Measurements from ENCODE around the gene SH3GL2.

SH3GL2 gene

DNA sequence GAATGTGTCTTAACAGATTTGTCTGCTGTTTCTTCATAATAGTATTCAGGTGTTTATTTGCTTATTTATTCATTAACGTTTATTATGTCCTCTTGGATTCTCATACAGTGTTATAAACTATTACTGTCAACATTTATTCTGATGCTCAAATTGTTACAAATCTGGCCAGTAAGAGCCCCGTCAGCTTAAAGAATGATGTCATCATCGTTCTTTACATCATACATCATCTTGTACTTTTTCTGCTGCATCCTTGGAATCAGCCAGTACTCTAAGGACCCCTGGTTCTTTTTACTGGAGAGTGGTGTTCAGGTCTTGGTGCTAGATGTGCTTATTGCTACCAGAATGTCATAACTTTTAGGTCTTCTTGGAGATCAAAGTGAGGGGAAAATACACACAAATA lies 86.6 kb downstream of the SH3GL2 start:
- DNase-seq, result no peak

DNA sequence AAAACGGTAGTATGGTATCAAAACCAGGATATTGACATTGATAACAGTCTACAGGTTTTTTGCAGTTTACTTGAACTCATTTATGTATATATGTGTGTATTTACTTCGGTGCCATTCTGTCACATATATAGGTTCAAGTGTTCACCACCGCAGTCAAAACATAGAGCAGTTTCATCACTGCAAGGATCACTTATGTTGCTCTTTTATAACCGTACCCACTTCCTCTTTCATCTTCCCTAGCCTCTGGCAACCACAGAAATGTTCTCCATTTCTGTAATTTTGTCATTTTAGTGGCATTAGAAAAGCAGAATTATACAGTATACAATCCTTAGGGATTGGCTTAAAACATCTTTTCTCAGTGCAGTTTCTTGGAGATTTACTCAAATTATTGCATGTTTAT lies 90.3 kb downstream of the SH3GL2 start:
- DNase-seq, result no peak

DNA sequence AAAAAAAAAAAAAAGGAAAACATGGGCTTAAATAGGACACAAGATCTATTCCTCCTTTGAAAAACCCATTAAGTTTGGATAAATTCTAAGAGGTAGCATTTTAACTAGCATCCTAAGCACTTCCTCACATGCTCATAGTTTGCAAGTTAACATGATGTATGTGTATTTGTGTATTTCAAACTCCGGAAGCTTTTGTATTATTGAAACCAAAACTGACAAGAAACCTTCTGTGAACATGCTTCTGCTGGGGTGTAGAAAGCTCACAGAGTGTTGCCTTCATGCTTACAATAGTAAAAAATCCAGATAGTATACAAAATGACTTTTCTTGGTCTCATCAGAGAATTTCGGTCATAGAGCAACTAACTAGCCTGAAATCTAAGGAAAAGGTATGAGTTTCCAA lies 103.8 kb downstream of the SH3GL2 start:
- DNase-seq, result no peak

DNA sequence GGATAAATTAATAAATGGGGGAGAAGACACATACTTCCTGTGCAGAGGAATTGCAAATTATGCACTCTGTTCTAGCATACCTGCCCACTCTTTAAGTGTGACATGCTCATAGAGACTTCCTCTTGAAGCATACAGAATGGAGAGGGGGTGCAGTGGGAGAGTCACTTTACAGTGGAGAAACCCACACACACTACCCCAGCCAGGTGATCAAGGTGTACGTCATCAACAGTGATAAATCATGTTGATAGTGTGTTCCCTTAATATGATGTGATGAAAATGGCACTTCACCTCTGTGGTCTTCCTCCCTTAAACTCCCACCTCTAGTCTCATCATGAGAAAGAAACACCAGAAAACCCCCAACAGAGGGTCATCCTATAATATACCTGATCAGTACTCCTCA lies 110.0 kb downstream of the SH3GL2 start:
- DNase-seq, result no peak

DNA sequence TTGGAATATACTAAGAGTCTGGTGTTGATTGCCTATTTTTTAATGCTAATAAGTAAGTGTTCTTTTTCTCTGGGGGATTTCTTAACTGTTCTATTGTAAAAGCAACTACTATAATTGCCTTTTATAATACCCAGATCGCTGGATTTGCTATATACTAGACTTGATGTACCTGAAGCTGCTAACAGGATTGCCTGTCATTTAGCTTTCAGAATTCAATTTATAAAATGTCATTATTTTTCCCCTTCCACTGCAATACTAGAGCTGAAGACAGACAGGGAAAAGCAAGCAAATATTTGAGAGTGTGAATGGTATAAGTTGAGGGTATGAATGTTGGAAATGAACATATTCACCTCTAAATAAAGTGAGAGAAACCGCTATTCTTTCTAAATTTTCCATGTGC lies 115.5 kb downstream of the SH3GL2 start:
- no peak for DNase-seq

DNA sequence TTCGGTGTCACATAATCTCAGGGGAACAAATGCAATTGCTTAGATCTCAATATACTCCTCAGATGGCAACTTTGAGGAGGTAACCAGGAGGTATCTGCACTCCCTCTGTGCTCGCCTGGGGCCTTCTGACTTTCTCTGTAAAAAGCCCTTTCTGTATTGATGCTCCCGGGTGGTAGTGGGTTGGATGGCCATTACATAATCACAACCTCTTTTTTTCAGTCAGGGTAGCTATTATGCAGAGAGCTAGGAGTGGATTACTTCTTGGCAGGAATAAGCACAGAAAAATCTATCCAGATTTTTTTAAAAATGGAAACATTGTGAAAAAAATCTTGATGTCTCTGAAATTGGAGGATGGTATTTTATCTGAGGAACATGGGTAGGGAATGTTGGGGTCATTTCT lies 116.6 kb downstream of the SH3GL2 start:
- DNase-seq, result no peak

DNA sequence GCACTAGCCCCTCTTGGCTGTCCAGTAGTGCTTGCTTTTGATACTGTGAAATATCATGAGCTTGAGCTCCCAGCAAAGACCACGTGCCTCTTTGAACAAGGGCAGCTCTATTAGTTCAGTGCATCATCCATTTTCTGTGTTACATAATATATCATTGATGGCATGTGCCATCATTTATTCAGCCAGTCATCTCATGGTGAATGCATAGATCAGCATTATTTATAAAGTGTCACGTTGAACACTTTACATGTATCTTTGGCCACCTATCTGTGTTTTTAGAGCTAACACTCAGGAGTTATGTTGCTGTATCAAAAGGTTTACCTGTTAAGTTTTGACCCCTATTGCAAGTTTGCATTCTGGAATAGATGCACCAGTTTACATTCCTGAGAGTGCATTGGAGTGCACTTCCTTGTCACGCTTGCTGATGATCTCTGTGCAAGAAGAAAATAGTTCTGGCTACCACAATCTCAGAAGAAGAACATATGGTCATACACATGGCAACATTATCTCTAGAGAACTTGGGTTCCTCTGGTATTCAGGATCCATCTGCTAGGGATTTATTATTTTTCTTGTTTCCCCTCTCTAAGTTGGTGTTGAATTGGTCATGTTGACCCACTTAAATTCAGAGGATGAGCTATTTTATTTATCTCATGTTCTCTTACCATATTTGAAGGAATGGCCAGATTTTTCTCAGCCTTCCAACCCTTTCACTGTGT lies 120.9 kb downstream of the SH3GL2 start:
- no peak for DNase-seq

DNA sequence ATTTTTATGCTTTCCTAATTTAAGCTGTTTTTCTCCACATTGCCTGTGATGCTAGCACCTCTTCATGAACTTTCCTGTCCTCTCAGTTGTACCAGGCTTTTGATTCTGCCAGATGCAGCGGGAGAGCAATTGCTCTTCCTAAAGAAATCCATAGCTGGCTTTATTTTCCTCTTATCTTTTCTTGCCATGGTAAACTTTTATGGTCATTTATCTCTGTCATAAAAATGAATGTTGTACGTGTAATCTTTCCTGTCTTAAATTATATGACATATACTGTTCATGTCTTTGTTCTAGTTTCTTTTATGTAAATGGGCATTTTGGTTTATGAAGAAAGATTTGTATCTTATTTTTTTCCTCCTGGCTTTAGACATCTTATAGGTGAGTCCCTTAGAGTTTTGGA lies 127.5 kb downstream of the SH3GL2 start:
- DNase-seq, result no peak

DNA sequence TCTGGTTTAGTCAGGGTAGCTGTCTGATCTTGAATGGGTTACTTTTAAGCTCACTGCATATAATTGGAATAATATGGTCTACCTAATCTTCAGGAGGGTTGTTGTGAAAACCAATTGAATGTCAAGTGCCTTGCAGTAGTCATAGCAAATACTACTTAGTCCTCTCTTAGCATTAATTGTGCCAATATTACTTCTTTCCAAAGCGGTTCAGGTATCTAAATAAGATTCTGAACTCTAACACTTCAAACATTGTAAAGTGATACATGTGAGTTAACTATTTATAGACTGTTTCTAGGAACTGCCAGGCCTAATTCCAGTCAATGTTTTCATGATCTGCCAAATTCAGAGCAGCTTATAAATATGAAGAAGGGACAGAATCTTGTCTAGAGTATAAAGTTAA lies 140.2 kb downstream of the SH3GL2 start:
- no peak for DNase-seq

DNA sequence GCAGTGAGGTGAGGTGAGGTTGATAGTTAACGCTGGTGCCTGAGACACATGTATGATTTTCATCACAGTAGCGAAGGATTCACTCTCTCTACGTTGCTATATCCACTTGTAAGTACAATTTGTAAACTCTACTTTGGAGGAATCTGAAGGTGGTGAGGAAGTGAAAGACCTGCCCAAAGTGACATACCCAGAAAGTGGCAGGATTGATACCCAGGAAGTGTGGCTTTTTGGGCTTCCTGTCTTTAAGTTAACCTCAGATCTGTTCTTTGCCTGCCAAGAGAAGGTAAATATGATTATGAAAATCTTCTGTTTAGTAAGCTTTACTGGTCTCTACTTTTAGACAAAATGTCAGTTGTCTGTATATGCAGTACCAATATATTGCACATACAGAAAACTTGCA lies 143.1 kb downstream of the SH3GL2 start:
- DNase-seq, result no peak

DNA sequence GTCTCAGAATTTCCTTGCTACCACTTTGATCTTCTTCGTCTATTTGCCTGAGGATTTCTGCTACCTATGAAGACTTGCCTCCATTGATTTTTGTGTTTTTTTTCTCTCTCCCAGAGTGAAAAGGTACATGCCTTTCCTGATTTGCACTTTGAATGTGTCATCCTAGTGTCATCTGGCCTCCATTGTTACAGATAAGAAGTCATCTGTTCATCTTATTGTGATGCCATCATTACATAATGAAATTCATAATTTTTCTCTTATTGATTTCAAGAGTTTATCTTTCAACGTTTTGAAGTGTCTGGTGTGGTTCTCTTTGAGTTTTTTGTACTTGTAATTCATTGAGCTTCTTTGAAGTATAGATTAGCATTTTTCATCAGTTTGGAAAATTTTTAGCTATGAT lies 144.8 kb downstream of the SH3GL2 start:
- DNase-seq, result no peak

DNA sequence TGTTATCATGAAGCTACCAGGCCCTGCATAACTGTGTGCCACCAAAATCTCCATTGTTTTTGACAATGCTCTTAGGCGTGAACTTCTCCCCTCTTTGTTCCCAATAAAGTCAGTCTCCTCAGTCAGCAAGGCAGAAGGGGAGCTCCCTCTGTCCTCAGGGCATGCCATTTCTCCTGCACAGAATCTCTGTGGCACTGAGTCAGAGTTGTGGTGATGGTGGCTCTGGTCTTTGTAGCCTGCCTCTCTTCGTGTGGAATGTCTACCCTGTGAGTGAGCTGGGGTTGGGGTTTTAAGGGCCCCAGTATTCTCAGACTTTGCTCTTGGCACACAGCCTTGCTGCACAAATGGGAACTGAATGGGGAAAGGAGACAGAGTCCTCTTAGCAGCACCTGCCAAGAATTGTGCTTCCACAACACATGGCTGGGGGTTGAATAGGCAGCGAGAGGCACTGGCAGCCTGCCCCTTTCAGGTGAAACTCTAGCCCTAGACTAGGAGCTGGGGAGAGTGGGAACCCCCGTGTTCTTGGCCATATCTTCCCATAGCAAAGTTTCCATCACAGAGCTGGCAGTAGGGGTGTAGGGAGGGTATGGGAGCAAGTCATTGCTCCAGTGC lies 146.6 kb downstream of the SH3GL2 start:
- DNase-seq, result no peak

DNA sequence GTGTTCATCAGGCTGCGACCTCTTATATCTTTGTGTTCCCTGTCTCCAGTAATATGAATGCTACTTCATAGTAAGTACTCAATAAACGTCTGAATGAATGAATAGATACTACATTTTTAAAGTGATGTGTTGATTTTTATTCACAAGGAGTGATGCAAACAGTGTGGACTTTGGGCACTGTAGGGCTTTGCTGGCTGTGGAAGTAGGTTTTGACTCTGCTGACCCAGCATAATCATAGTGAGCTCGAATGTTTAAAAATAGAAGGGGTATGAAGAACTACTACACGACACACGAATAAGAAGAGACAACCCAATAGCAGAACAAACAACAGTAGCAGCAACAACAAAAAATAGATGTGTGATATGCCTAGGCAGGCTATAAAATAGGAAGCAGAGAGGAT lies 147.4 kb downstream of the SH3GL2 start:
- DNase-seq, result no peak

DNA sequence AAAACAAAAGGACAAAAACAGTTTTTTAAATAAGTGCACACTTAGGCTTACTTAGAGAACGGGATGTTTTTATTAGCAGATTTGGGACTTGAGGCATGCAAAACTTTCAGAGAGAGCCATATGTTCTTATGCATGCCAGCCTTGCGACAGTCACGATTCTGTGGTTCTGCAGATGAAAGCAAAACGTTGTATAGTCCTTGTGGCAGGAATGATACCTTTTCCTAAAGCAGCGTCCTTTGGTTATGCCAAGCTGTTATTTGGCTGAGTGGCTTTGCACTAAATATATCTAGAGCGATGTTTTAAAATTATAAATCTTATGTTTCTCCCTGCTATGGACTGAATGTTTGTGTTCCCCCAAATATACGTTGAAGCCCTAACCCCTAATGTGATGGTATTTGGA lies 152.0 kb downstream of the SH3GL2 start:
- DNase-seq, result no peak

DNA sequence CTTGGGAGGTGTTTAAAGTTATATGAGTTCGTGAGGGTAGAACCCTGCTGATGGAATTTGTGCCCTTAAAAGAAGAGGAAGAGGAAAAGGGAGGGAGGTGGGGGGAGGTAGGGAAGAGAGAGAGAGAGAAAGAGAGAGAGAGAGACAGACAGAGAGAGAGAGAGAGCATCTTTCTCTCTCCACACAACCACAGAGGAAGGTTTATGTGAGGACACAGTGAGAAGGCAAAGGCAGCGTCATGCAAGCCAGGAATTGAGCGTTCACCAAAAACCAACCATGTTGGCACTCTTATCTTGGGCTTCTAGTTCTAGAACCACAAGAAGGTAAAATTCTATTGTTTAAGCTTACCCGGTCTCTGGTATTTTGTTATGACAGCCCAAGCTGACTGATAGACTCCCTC lies 152.4 kb downstream of the SH3GL2 start:
- DNase-seq, result no peak

DNA sequence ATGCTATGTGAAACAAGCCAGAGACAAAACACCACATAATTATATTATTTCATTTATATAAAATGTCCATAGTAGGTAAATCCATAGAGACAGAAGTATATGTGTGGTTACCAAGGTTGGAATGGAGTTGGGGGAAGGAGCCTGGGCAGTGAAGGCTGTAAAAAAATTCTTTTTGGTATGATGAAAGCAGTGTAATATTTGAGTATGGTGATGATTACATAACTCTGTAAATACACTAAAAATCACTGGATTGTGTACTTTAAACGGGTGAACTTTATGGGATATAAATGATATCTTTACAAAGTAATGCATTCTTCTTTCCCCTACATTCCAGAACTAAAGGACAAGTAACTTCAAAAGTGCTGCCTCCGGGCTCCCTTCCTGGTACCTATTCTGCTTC lies 155.8 kb downstream of the SH3GL2 start:
- DNase-seq, result no peak

DNA sequence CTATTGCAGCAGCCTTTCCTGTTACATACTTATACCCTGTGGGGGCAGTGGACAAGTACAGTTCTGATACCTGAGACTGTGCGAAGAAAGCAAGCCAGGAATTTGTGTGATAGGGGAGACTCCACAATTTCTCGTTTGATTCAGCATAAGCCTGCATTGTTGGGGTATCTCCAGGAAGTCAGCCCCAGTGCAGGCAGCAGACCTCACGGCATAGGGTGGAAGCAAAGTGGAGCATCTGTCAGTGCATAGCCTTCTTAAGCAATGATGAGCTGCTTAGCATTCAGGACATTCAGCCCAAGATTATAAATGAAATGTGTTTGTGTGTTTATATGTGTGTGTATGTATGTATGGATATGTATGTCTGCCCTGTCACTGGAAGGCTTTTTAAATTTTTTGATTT lies 157.0 kb downstream of the SH3GL2 start:
- no peak for DNase-seq

DNA sequence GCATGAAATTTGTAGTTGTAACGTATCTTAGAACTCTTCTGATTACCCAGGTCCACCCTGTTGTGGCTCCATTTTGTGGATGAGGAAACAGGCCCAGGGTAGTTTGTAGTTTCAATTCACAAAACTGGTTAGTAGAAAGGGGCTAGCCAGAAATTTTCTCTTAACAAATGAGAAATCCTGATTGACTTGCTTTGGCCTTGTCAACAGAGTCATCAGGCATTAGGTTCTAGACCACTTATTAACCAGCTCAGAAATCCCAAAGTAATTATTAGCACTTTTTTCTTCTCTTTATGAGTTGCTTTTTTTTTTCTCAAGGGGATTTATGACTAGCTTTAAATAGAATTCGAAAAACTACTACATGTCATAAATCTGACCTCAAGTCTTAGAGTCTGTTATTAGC lies 160.2 kb downstream of the SH3GL2 start:
- DNase-seq, result no peak

DNA sequence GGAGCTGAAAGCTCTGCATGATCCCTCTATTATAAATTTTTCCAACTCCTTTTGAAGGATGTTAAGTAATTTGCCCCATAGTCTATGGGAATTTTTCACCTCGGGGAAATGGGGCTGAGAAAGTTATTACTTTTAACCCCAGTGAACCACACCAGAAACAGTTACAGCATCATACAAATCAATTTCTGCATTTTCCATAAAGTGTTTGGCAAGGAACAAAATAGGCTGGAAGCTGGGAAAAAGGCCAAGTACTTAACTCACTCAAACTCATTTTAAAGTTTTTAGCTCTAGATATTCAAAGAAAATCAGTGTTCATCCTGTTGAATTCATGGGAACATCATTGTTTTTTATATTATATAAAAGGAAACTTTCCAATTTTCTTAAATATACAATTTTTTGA lies 160.9 kb downstream of the SH3GL2 start:
- no peak for DNase-seq

DNA sequence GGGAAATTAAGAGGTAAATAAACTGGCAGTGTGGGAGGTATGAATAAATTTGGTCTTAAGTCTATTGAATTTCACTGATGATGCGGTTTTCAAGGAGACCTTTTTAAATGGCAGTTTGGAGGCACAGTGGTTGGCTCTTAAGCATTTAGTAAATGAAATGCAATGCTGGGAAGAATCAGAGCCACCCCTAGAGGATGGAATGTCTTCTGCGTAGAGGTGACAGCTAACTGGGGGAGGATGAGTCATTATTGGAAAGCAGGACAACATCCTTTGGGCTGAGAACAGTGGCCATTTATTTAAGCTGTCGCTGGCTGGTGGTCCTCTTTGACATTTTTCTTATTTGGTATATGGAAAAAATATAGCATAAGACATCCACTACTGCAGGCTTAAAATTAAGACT lies 163.2 kb downstream of the SH3GL2 start:
- no peak for DNase-seq

DNA sequence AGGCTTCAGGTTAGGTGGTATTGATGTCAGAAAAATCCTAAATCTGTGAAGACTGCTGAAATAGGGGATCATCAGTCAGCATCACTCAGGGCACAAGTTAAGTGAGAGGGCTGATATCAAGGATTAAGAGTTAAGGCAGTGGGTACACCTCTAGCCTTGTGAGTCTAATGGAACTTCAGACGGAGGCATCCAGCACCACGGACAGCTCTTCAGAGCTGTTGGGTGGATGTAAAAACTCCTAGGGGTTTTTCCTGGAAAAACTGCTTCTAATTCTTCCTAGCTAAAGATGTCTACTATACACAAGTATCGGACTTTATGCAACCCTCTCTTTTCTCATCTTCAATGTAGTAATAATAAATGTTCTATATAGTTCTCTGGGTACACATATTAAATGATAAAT lies 165.9 kb downstream of the SH3GL2 start:
- no peak for DNase-seq

DNA sequence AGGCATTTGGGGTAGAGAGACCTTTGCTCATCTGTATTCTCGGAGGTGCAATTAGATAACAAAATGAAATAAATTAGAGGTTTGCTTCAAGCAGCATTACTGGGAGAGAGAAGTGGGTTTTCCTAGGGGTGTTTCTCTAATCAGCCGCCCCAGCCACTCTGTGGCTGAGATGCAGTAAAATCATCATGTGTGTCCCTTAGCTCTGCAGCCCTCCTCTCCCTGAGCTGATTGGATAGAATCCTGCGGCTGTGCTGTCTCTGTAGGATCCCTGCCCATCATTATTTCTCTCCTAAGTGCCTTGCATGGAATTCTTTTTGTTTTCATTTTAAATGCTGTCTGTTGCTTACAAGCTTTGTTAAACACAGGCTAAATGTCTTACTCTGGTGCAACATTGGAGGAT lies 171.4 kb downstream of the SH3GL2 start:
- no peak for DNase-seq

DNA sequence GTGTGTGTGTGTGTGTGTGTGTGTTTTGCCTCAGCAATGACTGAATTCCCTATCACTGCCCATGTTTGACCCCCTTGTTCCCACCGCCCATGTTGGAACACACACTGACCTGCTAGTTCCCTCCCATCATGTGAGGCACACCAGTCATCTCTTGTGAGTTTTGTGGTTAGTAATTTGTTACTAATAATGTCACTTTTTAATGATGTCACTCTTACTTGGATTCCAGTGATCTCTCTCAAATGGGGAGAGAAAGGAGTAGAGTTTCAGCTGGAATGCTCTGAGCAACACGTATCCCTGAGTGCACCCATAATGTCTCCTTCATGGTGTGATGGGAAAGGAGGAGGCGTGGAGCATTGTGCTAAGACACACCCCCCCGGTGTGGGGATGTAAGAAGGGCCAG lies 172.6 kb downstream of the SH3GL2 start:
- DNase-seq, result no peak

DNA sequence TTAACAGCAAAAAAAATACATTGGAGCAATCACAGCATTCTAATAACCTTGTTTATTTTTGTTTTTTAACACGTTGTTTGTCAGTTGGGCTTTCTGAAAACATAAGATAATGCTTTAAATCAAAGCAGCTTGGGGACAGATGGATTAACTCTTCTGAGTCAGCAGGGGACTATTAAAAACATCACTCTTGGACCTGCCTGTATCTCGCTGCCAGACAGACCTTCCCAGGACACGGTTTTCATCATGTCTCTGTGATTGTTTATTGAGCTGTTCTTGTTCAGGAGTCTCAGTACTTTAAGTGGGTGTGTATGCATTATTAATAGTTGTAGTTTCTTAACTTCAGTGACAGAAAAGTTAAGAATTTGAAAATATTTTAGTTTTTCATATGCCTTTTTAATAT lies 173.2 kb downstream of the SH3GL2 start:
- no peak for DNase-seq

DNA sequence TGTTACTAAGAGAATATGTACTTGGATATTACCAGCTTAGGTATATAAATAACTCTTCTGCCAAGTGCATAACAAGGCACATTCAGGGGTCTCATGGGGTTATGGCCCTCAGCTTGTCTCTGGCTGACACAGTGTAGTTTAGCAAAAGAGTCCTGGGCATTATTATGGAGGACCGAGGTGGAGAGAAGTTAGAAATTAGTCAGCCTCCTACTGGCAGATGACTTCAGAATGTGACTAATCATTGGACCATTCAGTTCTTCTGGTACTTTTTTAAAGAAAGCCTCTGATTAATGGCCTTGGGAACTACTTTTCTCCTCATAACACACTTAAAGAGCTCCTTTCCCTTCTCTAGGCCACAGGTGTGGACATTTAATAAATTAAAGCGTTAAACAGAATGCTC lies 178.9 kb downstream of the SH3GL2 start:
- no peak for DNase-seq
